HG02870 (cell line): Measurements from ENCODE around the gene MKLN1.
"Not testable (repeated sequence)": the region's sequence is repeated elsewhere in the genome, so short reads cannot be mapped to it uniquely, and the experiment has no call there.

Source experiments
- ATAC-seq: cut with Tn5 transposase; IDR thresholded peaks from one replicate; pipeline ENCODE4 v1.9.1; 2021; ENCODE audit warnings: mild to moderate bottlenecking, moderate library complexity; ENCODE audit not compliant: unreplicated experiment

The MKLN1 gene

DNA sequence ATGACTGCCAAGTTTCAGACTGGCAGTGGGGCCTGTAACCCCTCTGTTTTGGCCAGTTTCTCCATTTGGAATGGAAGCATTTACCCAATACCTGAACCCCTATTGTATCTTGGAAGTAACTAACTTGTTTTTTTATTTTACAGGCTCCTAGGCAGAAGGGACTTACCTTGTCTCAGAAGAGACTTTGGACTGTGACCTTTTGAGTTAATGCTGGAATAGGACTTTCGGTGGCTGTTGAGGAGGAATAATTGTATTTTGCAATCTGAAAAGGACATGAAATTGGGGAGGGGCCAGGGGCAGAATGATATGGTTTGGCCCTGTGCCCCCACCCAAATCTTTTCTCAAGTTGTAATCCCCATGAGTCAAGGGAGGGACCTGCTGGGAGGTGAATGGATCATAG is 20.0 kb upstream of the MKLN1 start:
- ATAC-seq, result no peak

DNA sequence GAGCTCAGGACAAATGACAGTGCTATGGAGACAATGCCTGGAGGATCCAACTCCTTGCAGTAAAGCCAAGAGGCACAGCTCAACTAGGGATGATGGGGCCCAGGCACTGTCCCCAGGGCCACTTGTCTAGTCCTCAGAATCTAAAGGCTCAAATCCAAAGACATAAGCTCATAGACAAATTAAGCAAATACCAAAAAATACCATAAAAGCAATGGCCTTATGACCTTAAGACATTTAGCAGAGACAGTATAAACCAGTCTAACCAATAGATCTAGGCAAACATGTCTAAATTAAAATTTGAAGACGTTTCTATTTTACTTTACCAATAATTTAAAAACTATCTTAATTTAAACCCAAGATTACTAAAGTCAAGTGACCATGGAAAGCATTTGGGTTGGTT is 14.8 kb upstream of the MKLN1 start:
- no peak for ATAC-seq

DNA sequence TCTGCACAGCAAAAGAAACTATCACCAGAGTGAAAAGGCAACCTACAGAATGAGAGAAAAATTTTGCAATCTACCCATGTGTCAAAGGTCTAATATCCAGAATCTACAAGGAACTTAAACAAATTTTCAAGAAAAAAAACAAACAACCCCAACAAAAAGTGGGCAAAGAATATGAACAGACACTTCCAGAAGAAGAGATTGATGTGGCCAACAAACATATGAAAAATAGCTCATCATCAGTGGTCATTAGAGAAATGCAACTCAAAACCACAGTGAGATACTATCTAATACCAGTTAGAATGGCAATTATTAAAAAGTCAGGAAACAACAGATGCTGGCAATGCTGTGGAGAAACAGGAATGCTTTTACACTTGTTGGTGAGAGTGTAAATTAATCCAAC is 7.1 kb upstream of the MKLN1 start:
- no peak for ATAC-seq

DNA sequence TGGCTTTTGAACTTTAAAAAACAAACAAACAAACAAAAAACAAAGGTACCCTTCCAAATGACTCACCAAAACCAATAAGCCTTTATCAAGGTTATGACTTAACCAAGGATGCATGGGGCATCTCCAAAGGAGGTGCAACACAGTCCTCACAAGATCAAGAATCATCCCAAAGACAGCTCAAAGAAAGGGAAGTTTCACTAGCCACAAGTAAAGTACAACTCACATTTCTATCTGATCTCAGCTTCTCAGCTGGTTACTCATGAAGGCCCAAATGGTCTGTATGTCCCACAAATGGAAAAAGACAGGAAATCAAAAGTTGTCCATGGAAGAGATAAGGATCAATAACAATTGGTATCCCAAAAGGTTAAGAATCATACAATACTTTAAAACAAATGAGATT is 6.0 kb upstream of the MKLN1 start:
- ATAC-seq, result no peak

DNA sequence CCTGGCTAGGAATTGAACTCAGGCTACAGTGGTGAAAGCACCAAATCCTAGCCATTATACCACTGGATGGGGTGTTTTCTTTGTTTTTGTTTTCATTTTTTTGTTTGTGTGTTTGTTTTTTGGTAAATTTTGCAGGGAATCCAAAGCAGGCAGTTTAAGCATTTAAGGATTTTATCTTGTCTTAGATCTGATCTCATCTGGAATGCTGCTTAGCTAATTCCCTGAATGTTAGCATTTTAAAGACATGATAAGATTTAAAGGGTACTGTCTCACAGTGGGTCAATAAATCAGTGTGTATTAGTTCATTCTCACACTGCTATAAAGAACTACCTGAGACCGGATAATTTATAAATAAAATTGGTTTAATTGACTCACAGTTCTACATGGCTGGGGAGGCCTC is 5.6 kb upstream of the MKLN1 start:
- no peak for ATAC-seq

DNA sequence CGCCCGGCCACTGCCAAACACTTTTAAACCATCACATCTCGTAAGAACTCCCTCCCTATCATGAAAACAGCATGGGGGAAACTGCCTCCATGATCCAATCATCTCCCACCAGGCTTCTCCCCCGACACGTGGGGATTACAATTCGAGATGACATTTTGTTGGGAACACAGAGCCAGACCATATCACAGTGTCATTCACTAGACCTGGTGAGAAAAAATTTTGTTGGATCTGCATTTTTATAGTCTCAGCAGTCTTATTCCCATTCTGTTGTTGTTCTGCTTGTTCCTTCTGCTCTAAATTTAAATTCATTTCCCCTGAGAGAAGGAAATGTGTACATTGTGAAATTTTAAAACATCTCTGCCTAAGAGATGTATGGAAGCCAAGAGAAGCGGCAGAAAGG is 4.8 kb upstream of the MKLN1 start:
- no peak for ATAC-seq

DNA sequence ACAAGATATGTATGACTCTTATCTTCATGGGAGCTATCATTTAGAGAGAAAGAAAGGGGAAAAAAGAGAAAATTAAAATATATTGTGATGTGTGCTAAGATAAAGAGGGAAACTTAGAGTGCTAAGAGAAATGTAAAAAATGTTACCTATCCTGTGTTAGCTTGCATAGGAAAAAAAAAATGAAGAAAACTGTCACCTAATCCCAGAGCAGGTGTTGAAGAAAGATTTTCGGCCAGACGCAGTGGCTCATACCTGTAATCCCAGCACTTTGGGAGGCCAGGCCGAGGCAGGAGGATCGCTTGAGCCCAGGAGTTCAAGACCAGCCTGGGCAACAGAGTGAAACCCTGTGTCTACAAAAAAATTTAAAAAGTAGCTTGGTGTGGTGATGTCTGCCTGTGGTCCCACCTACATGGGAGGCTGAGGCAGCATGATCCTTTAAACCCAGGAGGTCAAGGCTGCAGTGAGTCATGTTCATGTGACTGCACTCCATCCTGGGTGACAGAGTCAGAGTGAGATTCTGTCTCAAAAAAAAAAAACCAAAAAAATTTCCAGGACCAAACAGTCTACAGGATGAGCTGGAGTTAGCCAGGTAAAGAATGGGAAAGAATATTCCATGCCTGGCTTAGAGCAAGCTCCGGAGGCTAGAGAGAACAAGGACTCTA is 2.4 kb upstream of the MKLN1 start:
- ATAC-seq, result no peak

DNA sequence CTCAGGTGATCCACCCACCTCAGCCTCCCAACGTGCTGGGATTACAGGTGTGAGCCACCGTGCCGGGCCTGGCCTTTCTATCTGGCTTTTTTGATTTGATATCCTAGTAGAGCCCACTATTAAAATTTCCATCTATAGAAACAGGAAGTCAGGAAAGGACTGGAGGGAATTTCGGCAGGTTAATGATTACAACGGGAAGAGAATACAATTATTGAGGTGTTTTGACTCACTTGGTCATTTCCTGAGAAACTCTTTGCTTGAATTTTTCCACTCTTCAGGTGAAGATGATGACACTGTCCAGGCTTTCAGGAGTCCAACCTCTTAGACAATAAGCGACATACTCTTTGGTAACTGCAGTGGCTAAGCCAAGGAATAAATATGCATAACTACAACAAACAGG is 1.1 kb upstream of the MKLN1 start:
- no peak for ATAC-seq

DNA sequence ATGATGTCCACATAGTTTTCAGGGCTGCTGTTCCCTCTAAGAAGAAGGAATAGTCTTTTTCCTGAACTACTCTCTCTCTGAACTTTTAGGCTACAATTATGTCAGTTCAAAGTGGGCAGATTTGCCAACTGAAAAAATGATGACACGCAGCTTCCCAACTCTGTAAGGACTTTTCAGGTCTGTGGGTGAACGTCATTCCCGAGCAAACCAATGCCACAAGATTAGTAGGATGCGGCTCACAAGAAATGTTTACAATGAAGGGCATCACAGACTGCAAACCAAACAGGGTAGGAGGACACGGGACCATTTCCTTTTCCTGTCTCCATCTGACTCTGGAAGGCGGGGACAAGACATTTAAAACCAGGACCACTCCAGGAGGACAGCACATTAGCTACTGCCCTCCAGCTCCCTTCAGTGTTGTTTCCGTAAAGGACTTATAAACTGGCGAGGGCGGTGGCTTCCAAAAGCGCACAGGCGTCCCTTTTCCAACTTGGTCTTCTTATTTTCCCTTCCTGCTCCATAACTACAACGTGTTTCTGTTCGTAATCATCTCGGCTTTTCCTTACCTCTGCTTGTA is 539 bp upstream of the MKLN1 start:
- peak; percentile 15 for ATAC-seq

DNA sequence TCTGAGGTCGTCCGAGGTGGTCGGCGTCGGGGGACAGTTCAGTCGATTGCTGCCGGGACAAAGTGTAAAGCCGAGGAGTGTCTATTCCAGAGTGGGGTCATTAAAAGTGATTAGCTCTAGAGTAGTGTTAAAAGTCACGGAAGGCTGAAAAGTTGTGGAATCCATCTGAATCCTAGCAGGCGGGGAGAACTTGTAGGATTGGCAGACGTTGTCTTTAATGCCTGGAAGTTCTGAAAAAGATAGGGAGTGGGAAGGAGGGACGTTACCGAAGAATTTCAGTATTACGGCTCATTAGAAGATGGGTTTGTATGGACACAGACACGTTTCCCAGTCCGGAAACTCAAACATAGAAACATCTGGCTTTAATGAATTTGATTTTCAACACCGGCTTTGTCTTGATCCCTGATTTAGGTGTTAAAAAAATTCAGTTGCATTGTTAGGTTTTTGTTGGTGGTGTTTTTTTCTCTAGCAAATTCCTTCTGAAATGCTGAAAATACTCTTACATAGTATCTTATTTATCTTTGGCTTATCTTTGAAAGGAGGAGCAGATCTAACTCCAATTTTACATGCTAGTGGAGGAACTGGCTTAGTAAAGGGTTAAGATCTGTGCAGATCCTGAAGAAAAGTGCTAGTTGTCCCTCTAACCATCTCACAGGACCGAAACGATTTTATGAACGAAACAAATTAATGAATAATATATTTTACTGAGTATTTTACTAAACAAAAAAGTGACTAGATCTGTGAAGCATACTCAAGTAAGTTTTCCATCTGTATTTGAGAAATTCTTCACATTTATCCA is 900 bp downstream of the MKLN1 start:
- ATAC-seq, result no peak

DNA sequence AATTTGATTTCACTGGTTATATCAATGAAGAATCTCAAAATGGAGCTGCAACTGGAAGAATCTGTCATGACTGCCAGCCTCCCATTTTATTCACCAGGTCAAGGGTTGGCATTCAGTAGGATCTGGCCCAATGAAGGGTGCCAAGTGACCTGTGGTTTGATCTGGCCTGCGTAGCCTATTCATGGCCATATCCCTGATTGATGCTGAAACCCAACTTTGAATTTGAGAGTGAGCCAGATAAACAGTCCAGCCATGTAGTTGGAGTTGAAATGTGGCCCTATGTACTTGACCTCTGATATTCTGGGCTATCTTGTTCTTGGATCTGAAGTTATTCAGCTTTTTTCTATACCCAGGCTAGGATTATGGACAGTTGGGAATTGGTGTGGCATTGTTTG is 1.5 kb downstream of the MKLN1 start:
- no peak for ATAC-seq

DNA sequence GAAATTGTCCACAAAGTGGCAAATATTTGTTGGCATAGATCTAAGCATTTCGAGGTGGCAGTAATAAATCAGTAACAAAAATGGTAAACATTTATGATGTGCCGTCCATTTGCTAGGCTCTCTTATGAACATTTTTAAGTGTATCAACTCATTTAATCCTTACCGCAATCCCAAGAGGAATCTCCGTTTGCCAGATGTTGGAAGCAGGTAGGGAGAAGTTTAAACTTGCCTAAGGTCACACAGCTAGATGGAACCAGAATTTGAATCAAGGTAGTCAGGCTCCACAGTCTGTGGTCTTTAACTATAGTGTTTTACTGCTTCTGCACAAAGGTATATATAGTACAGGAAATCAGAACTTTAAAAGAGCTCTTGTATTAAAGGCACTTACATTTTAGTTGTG is 2.6 kb downstream of the MKLN1 start:
- ATAC-seq, result no peak

DNA sequence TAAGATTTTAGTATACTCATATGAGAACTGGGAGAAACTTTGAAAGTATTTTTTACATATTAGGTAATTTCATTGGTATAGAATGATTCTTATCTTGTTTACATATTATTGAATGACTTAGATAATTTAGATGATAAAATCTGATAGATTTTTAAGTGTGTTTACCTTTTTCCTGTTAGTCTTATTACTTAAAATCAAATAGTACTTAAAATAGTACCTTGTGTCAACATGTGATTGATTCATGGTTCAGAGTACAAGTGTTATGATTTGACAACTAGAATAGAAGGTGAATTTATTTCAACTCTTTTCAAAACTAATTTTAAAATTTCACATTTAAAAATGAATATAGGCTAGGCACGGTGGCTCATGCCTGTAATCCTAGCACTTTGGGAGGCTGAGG is 4.1 kb downstream of the MKLN1 start:
- no peak for ATAC-seq

DNA sequence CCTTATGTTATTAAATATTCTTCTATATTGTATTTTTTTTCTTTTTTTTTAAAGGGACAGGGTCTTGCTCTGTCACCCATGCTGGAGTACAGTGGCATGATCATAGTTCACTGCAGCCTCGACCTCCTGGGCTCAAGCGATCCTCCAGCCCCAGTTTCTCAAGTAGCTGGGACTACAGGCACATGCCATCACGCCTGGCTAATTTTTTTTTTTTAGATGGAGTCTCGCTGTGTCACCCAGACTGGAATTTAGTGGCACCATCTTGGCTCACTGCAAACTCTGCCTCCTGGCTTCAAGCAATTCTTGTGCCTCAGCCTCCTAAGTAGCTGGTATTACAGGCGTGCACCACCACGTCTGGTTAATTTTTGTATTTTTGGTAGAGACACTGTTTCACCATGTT is 5.1 kb downstream of the MKLN1 start:
- not testable (repeated sequence) for ATAC-seq

DNA sequence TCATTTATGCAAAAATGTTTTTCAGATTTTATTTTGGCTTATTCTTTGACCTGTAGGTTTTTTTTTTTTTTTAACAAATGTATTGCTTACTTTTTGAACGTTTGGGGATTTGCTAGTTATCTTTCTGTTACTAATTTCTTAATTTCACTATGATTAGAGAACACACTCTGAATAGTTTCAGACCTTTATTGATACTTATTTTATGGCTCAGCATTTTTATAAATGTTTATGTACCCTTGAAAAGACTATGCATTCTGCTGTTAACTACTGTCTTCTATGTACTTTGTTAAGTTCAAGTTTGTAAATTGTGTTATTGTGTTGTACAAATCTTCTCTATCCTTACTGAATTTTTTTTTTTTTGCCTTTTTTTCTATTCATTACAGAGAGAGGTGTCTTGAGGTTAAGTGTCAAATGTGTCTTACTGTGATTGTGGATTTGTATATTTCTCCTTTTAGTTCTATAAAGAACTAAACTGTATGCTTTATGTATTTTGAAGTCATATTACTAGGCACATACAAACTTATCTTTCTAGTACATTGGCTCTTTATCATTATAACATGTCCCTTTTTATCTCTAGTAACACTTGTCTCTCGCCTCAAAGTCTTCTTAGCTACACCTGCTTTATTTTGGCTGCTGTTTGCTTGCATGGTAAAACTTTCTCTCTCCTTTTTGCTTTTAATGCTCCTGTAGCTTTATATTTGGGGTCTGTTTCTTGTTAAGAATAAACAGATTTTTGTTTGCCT is 8.1 kb downstream of the MKLN1 start:
- no peak for ATAC-seq

DNA sequence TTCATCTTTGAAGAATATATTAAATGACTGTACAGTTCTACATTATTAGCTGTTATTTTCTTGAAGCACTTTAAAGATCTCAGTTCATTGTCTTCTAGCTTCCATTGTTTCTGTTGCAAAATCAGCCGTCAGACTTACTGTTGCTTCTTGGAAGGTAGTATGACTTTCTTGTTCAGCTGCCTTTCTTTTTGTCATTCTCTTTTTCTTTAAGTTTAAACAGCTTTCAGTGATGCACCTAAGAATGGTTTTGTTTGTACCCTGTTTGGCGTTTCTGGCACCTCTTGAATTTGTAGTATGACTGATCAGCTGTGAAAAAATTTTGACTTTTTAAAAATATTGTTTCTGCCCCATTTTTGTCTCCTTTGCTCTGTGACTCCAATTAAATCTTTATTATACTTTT is 9.3 kb downstream of the MKLN1 start:
- ATAC-seq, result no peak

DNA sequence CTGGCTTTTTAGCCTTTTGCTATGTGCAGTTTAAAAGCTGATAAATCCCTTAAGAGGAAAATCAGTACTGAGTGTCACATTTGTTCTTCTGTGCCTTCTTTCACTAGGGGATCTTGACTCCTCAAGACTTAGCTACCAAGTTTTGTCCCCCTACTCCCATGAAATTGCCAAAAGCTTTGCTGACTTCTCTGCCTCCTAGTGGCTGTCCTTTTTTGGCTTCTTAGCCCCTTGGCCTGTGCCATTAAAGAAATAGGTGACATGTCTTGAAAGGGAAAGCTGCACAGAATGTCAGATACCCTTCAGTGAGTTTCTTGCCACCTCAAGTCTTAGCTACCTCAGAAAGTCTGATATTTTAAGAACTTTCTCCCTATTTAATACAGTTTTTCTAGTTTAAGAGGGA is 10.5 kb downstream of the MKLN1 start:
- no peak for ATAC-seq

DNA sequence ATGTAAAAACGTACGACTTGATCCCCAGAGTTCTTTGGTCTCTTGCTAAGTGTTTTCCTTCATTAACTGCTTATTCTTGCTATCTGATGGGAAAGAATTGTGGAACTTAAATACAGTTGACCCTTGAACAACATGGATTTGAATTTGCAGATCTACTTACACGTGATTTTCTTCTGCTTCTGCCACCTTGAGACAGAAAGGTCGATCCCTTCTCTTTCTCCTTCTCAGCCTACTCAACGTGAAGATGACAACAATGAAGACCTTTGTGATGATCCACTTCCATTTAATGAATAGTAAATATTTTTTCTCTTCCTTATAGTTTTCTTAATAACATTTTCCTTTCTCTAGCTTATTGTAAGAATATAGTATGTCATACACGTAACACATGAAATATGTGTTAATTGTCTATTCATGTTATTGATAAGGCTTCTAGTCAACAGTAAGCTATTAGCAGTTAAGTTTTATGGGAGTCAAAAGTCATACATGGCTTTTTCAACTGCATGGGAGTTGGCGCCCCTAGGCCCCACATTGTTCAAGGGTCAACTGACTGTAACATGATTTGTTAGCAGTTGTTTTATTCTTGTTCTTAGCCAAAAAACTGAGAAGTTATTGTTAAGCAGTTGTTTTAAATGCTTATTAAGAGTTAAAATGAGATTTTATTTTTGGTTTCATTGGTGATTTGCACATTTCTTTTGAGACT is 11.2 kb downstream of the MKLN1 start:
- ATAC-seq, result no peak

DNA sequence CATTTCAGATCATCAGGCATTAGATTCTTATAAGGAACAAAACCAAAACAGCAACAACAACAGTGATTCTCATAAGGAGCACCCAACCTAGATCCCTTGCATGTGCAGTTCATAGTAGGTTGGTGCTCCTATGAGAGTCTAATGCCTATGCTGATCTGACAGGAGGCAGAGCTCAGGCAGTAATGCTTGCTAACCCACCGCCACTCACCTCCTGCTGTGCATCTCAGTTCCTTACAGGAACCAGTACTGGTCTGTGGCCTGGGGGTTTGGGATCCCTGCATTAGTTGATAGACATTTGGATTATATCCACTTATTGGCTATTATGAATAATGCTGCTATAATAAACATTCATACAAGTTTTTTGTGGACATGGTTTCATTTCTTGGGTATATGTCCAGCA is 14.0 kb downstream of the MKLN1 start:
- no peak for ATAC-seq

DNA sequence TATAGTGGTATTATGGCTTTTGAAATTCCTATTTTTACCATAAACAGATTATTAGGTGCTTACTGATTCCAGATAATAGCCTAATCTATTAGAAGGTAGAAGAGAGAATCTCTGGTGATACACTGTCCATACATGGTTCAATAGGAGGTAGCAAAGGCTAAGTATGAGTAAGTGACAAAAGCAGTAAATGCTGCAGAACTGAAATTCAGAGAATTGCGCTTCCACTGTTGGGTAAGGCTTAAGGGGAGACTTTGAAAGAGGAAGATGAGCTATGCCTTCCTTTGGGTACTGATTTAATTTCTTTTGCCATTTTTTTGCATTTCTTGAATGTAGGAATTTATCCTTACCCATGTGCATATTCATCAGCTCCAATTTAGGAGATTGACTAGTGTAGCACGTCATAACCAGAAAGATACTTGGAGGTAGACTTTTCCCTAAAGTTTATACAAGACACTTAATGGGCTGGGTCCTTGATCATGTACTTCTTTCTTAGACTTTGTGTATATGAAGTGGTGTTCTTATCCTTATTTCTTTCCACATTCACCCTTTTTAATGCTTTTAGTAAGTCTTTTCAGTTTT is 15.3 kb downstream of the MKLN1 start:
- ATAC-seq, result no peak
